ENCODE data around the gene COX6A1.
"Not testable (repeated sequence)": the region's sequence is repeated elsewhere in the genome, so short reads cannot be mapped to it uniquely, and the experiment has no call there.

Gene COX6A1

DNA sequence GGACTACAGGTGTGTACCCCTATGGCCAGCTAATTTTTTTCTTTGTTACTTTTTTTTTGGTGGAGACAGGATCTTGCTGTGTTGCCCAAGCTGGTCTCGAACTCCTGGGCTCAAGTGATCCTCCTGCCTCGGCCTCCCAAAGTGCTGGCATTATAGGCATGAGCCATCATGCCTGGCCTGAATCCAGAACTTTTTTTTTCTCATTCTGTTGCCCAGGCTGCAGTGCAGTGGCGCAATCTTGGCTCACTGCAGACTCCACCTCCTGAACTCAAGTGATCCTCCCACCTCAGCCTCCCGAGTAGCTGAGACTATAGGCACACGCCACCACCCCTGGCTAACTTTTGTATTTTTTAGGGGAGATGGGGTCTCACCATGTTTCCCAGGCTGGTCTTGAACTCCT, 14.6 kb downstream of the COX6A1 start:
- H3K27me3 Mint-ChIP-seq, H3K27ac Mint-ChIP-seq, H3K36me3 Mint-ChIP-seq, H3K9me3 Mint-ChIP-seq, H3K4me3 Mint-ChIP-seq: not testable (repeated sequence)
- H3K4me1 Mint-ChIP-seq = peaks cover 17% of the 10 kb centered on the region

DNA sequence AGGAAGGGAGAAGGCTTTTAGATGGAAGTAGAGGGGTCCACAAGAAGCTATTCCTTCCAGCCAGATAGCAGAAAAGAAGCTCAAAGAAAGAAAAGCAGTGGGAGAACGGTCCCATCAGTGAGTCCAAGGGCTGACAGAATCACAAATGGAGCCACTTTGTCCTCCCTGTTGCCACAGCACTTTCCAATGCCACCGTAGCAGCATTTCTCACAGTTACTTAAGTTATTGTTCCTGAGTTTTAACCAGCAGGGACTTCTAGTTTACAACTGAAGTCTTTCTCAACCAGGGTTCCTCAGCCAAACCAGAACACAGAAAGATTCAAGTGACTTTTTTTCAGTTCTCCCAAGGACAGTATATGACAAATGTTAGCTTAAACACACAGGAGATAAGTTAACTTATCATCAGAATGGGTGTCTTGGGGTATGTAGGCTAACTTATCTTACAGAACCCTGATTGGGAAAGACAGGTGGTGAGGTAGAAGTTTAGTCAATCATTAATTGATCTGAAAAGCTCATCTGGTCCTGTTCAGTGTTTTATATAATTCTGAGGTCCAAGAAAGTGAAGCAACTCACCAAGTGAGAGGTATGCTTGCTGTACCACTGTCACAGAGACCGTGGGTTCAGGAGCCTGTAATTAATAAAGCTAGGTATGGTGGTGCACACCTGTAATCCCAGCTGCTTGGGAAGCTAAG, 15.3 kb downstream of the COX6A1 start:
- peak overlapping the region; percentile 12 for H3K27ac Mint-ChIP-seq
- H3K36me3 Mint-ChIP-seq = no peaks in the 10 kb centered on the region
- no peaks in the 10 kb centered on the region for H3K27me3 Mint-ChIP-seq
- no peak overlapping the region for H3K4me3 Mint-ChIP-seq
- peaks cover 11% of the 10 kb centered on the region for H3K4me1 Mint-ChIP-seq
- H3K9me3 Mint-ChIP-seq = no peaks in the 10 kb centered on the region

DNA sequence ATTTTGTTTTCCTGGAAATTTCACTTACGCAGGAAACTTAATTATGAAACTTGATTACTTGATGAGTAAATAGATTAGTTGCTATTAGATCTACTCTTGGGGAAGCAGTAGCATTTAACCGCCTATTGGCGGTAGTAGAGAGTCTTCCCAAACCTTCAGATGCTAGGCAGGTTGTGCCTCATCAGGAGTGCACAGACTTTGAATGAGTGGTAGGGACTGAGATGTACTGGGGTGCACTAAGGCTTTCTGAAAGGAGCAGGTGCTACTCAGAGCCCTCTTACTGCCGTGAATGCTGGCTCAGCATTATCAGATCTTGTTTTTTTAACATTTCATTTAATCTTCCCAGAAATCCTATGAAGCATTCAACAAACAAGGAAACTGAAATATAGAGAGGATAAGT, 16.1 kb downstream of the COX6A1 start:
- H3K27ac Mint-ChIP-seq = no peak overlapping the region
- peaks cover 10% of the 10 kb centered on the region for H3K4me1 Mint-ChIP-seq
- H3K36me3 Mint-ChIP-seq = no peaks in the 10 kb centered on the region
- no peak overlapping the region for H3K4me3 Mint-ChIP-seq
- no peaks in the 10 kb centered on the region for H3K9me3 Mint-ChIP-seq
- H3K27me3 Mint-ChIP-seq = no peaks in the 10 kb centered on the region

DNA sequence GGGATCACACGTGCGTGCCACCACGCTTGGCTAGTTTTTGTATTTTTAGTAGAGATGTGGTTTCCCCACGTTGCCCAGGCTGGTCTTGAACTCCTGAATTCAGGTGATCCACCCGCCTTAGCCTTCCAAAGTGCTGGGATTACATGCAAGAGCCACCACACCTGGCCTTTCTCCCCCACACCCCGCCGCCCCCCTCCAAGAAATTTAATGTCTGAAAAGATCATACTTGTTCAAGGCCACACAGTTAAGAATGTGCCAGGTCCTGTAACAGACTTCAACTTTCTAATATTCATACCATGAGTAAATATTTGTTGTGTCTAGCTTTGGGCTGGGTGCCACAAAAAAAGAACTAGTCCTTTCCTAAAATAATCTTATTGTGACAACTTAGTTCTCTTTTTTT, 17.4 kb downstream of the COX6A1 start:
- no peaks in the 10 kb centered on the region for H3K27me3 Mint-ChIP-seq
- no peaks in the 10 kb centered on the region for H3K9me3 Mint-ChIP-seq
- no peak overlapping the region for H3K4me3 Mint-ChIP-seq
- no peak overlapping the region for H3K27ac Mint-ChIP-seq
- peaks cover 5% of the 10 kb centered on the region for H3K4me1 Mint-ChIP-seq
- H3K36me3 Mint-ChIP-seq = no peaks in the 10 kb centered on the region

DNA sequence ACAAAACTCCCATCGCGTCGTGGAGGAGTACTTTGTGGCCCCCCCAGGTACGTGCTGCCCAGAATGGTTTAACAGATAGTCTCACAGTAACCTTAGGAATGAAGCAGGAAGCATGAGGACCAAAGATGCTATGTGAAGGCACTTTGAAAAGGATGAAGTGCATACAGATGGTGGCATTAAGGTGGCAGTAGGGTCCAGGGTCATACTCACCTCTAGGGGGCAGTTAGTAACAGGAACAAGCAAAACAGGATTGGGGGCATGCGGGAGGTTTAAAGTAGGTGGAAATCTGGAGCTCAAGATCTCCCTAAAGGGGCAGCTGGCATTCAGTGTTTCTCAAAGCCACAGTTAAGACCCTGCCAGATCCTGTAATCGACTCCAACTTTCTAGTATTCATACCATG, 19.2 kb downstream of the COX6A1 start:
- Mint-ChIP-seq H3K9me3 (no peaks in the 10 kb centered on the region), H3K4me3 (no peak overlapping the region), H3K4me1 (peaks cover 5% of the 10 kb centered on the region), H3K27ac (no peak overlapping the region), H3K36me3 (peaks cover 3% of the 10 kb centered on the region), H3K27me3 (no peaks in the 10 kb centered on the region)

DNA sequence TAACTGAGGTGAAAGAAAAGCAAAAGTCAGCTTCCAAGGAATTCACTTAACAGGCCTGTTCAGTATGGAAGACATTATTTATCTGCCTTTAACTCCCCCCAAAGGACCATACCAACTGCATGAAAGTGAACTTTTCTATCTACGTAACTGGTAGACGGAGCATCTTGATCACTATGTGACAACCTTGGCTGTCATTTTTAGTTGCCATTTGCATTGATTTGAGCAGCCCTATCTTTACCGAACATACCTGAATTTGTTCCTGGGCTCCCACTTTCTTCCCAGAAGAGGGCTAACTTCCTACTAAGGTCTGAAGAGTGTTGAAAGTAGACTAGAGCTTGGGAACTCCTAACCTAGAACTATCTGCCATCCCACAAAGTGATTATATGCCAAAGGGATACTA, 22.2 kb downstream of the COX6A1 start:
- no peaks in the 10 kb centered on the region for H3K27me3 Mint-ChIP-seq
- peaks cover 6% of the 10 kb centered on the region for H3K4me1 Mint-ChIP-seq
- H3K36me3 Mint-ChIP-seq = peaks cover 5% of the 10 kb centered on the region

DNA sequence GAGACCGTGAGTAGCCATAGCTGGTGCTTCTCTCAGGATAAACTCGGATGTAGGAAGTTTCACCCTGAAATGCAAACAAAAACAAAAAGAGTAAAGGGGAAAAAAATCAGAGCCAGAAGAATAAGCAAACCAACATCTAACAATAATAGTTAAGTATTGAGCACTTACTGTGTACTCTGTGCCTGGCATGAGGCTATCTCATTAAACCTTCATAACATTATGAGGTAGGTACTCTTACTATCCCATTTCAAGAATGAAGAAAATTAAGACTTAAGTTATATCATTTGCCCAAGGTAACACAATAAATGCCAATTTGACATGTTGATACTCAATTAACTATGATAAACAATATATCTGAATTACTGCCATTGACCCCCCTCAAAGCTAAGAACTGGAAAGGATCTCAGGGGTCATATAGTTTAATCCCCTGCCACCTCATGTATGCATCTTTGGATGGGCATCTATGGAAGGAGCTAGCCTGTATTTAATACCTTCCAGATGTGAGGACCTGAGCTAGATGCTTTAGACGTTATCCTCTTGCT, 24.3 kb downstream of the COX6A1 start:
- Mint-ChIP-seq H3K27me3 (no peaks in the 10 kb centered on the region), H3K4me3 (no peak overlapping the region), H3K4me1 (peaks cover 25% of the 10 kb centered on the region), H3K27ac (no peak overlapping the region), H3K36me3 (peaks cover 6% of the 10 kb centered on the region), H3K9me3 (no peaks in the 10 kb centered on the region)

More for the DNA sequence above, 22.2 kb downstream of the COX6A1 start:
- H3K9me3 Mint-ChIP-seq = no peaks in the 10 kb centered on the region
- no peak overlapping the region for H3K4me3 Mint-ChIP-seq
- H3K27ac Mint-ChIP-seq = no peak overlapping the region

DNA sequence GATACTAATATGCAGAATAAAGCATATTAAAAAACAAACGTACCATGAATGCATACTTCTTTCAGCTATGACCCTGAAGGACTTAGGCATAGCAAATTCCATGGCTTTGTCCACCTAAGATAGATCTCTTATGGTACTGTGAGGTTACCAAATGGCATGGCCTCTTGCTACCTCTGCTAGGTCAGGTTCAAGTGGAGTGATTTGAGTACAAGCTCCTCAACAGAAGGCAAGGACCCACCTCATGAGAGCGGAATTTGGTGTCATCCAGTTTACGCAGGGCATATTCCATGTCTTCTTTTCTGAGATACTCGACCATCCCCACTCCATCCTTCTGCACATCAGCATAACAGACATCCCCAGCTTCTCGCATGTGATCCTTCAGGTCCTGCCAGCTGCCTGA, 25.8 kb downstream of the COX6A1 start:
- H3K9me3 Mint-ChIP-seq = no peaks in the 10 kb centered on the region
- no peak overlapping the region for H3K4me3 Mint-ChIP-seq
- H3K36me3 Mint-ChIP-seq = peaks cover 6% of the 10 kb centered on the region
- H3K27me3 Mint-ChIP-seq = no peaks in the 10 kb centered on the region
- no peak overlapping the region for H3K27ac Mint-ChIP-seq
- peaks cover 35% of the 10 kb centered on the region for H3K4me1 Mint-ChIP-seq

DNA sequence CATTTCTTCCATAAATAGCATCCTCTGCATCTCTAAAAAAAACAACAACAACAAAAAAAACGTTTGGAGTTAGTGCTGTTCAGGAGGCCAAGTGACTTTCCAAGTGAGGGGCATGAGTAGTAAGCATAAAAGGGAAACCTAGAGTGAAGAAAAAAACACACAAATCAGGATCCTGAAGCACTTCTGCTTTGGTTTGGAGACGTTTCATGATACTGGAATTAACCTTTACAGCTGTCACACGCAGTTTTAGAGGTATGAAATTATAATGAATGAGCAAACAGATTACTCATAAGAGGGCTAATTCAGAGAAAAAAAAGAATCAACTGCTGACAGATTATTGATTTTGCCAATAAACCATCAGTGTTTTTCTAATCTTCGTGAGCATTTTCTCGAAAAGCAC, 27.8 kb downstream of the COX6A1 start:
- H3K27ac Mint-ChIP-seq = peak overlapping the region; percentile 56
- peak overlapping the region; percentile 6 for H3K4me3 Mint-ChIP-seq
- H3K27me3 Mint-ChIP-seq = no peaks in the 10 kb centered on the region
- H3K9me3 Mint-ChIP-seq = no peaks in the 10 kb centered on the region
- H3K4me1 Mint-ChIP-seq = peaks cover 38% of the 10 kb centered on the region
- peaks cover 6% of the 10 kb centered on the region for H3K36me3 Mint-ChIP-seq

DNA sequence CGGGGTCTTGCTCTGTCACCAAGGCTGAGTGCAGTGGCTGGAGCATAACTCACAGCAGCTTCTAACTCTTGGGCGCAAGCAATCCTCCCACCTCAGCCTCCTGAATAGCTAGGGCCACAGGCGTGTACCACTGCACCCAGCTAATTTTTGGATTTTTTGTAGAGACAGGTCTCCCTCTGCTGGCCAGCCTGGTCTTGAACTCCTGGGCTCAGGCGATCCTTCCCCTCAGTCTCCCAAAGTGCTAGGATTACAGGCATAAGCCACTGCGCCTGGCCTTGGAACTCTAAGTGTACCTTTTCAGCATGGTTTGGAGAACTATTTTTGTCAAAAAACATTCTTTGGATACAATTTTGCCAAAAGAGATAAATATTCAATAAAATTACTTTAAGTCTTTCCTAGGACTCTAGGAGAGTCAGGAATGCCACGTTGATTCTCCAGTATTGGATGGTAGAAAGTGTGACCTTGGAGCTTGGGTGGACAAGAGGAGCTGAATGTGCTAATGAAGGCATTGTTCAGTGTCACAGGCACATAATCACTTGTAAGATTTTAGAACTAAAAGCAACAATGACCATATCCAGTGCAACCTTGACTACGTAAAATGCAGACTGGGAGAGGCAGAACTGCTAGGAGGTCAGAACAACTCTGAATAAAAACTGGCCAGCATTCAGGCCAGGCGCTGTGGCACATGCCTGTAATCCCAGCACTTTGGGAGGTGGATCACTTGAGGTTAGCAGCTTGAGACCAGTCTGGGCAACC, 28.8 kb downstream of the COX6A1 start:
- peak overlapping the region; percentile 44 for H3K4me3 Mint-ChIP-seq
- H3K4me1 Mint-ChIP-seq = peaks cover 41% of the 10 kb centered on the region
- peaks cover 4% of the 10 kb centered on the region for H3K36me3 Mint-ChIP-seq
- no peak overlapping the region for H3K27ac Mint-ChIP-seq
- no peaks in the 10 kb centered on the region for H3K27me3 Mint-ChIP-seq
- no peaks in the 10 kb centered on the region for H3K9me3 Mint-ChIP-seq

DNA sequence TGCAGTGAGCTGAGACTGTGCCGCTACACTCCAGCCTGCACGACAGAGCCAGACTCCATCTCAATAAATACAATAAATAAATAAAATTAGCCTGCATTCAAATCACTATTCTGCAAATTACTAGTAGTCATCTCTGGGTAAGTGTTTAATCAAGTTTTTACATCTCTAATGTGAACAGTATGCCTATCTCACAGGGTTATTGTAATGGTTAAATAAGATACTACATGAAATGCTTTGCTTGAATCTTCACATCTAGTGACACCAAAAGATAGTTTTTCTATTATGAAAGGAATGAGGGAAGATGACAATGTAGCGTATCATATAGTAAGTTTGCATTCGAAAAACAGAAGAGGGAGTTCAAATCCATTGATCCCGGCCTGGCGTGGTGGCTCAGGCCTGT, 29.5 kb downstream of the COX6A1 start:
- Mint-ChIP-seq H3K4me3 (peak overlapping the region; percentile 91), H3K27ac (peak overlapping the region; percentile 19), H3K36me3 (peaks cover 4% of the 10 kb centered on the region), H3K27me3 (no peaks in the 10 kb centered on the region), H3K4me1 (peaks cover 48% of the 10 kb centered on the region), H3K9me3 (no peaks in the 10 kb centered on the region)

DNA sequence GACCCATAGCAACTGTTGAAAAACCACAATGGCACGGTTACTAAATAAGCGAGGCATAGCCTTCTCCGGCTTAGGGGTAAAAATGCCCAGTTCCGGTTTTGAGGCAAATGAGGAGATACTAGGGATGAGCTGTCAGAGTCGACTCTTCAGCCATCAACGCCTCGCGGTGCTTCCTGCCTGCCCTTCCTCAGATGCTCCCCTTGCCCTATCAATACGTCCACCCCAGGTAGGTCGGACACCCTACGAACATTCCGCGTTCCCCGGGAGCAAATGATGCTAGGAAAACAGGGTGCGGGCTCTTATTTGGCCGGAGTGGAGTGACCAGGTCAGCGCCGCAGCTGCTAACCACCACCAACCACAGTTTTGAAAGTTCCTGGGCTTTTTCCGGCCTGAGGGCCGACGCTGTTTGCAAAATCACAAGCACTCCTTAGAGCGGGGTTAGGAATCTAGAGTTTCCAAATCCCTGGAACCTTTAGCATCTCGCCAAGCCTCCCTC, 30.5 kb downstream of the COX6A1 start:
- H3K27me3 Mint-ChIP-seq = no peaks in the 10 kb centered on the region
- peak overlapping the region; percentile 79 for H3K27ac Mint-ChIP-seq
- H3K4me3 Mint-ChIP-seq = peak overlapping the region; percentile 91
- H3K9me3 Mint-ChIP-seq = no peaks in the 10 kb centered on the region
- peaks cover 53% of the 10 kb centered on the region for H3K4me1 Mint-ChIP-seq
- H3K36me3 Mint-ChIP-seq = peaks cover 4% of the 10 kb centered on the region

DNA sequence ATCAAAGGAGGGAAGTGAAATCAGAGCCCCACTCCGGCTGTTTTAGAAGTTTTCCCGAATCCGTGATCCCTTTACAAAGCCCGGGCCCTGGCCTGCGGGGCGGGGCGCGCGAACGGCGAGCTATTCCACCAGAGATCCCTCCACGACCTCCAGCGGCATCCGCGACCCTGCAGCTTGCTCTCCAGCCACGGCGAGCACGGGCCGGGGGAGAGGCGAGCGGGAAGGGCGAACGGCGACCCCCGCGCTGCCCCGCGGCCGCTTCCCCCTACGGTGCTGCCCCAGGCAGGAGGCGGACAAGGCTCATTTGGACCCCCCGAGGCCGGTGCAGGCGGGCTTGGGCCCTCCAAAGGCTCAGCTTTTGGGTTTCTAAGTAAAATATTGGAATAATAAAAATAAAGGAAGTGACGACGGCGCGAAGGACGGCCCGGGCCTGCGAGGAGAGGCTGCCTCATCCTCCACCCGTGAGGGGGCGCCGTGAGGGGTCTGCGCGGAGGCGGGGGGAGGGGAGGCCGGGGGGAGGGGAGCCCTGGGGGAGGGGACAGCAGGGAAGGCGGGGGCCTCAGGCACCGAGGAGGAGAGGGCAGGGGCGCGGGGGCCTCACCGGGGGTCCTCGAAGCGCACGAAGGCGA, 31.0 kb downstream of the COX6A1 start:
- no peaks in the 10 kb centered on the region for H3K27me3 Mint-ChIP-seq
- peaks cover 4% of the 10 kb centered on the region for H3K36me3 Mint-ChIP-seq
- H3K9me3 Mint-ChIP-seq = no peaks in the 10 kb centered on the region
- H3K4me1 Mint-ChIP-seq = peaks cover 53% of the 10 kb centered on the region
- H3K27ac Mint-ChIP-seq = peak overlapping the region; percentile 79
- peak overlapping the region; percentile 91 for H3K4me3 Mint-ChIP-seq

DNA sequence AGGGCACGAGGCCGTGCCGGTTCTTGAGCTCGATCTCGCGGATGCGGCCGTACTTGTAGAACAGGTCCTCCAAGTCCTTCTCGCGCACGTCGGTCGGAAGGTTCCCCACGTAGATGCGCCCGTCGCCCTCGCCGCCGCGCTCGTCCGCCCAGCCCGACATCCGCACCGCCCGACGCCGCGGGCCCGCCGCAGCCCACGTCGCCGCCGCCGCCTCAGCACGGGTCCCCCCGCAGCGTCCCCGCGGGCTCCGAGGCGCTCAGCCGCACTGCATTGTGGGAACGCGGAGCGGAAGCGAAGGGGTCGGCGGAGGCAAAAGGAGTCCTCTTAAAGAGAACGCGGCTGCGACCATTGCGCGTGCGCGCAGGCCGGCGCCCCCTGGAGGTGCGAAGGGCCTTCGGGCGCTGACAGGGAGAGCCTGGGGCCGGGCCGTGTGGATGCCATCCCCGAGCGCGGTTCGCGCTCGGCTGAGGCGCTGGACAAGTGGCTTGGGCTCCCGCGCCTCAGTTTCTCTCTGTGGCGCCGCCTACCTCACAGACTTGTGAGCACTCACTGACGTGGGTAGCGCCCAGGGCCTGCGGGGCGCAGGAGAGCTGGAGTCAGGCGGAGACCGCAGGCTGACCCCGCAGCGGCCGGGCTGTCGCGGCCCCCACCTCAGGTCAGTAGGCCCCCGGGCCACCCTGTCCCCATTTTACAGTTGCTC, 31.7 kb downstream of the COX6A1 start, which contains the start of gene SRSF9:
Gene SRSF9 (minus strand): TSS at position 299 of the 700 bp plus-strand sequence. CDS start 139 bp downstream, at position 160.
- peak within 1 kb of the TSS; percentile 79 for H3K27ac Mint-ChIP-seq
- H3K4me3 Mint-ChIP-seq = peak within 1 kb of the TSS; percentile 91
- H3K9me3 Mint-ChIP-seq = no peaks in the 10 kb centered on the region
- H3K27me3 Mint-ChIP-seq = no peaks in the 10 kb centered on the region
- H3K36me3 Mint-ChIP-seq = peaks cover 3% of the 10 kb centered on the region
- H3K4me1 Mint-ChIP-seq = peaks cover 50% of the 10 kb centered on the region

DNA sequence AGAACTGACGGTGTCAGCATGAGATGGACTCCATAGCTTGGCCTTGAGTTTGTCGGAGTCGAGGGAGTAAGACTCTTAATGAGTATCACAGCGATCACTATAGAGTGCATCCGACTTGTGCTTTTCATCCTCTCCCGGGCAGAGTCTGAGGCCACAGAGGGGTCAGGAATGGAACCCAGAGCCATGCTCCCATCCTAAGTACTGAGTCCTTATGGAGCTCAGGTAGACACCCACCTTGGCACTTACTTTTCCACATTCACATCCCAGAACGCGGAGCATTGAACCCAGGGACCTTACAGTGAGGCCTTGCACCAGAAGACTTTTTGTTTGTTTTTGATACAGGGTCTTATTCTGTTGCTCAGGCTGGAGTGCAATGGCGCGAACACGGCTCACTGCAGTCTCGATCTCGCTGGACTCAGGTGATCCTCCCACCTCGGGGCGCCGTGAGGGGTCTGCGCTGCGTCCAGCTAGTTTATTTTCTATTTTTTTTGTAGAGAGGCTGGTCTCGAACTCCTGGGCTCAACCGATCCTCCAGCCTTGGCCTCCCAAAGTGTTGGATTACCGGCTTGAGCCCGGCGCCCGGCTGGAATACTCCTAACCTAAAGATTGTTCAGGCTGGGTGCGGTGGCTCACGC, 32.4 kb downstream of the COX6A1 start:
- Mint-ChIP-seq H3K4me3 (peak overlapping the region; percentile 91), H3K36me3 (peaks cover under 1% of the 10 kb centered on the region), H3K27ac (no peak overlapping the region), H3K27me3 (no peaks in the 10 kb centered on the region), H3K4me1 (peaks cover 46% of the 10 kb centered on the region), H3K9me3 (no peaks in the 10 kb centered on the region)
